GM19452 (cell line): Measurements from ENCODE around the gene NLRP6.

ENCODE experiments used
- ATAC-seq: cut with Tn5 transposase; IDR thresholded peaks from one replicate; pipeline ENCODE4 v1.9.1; 2021; ENCODE audit not compliant: unreplicated experiment

NLRP6 gene

DNA sequence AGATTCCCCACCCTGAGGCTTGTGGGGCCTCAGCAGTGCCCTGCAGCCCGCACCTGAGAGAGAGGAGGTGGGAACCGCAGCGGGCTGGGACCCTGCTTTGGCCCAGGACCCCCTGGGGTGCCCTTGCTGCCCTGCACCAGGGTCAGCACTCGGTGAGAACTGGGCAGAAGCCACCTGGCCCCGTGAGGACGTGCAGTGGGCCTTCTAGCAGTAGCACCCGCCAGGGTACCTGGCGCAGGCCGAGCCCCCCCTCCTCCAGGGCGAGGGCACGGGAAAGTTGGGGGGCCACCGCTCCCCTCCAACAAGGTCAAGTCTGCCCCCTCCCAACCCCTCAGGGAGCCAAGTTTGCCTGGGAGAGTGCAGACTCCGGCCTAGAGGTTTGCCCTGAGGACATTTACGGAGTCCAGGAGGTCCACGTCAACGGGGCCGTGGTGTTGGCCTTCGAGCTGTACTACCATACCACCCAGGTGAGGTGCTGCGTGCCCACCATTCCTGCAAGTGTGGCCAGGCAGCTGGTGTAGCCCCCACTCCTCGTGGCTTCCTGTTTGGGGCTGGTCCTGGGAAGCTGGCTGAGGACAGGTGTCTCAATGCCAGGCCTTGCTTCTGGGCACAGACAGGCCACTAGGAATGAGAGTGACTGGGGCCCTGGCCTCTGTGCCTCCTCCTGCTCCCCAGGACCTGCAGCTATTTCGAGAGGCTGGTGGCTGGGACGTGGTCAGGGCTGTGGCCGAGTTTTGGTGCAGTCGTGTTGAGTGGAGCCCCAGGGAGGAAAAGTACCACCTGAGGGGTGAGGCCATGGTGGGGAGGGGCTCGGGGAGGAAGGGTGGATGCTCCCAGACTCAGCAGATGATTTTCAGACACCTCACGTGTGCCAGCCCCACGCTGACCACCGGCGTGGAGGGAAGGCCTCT is 14.3 kb downstream of the NLRP6 start:
- no peak for ATAC-seq

DNA sequence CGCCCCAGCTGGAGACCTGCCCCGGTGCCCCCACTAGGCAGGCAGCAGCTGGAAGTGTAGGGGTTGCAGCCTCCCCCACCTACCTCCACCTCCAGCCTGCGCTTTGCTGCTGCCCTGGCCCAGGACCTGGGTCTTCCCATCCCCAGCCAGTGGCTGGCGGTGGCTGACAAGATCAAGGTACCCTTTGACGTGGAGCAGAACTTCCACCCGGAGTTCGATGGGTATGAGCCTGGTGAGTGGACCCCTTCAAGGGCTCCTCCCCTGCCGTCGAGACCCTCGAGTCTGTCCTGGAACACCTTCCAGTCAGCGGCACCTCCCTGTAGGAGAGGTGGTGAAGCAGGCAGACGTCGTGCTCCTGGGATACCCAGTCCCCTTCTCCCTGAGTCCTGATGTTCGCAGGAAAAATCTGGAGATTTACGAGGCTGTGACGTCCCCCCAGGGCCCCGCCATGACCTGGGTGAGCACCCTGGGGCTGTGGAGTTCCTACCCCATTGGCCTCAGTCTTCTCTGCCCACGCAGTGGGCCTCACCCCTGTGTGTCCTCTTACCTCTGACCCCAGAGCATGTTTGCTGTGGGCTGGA is 15.2 kb downstream of the NLRP6 start:
- ATAC-seq, result no peak

DNA sequence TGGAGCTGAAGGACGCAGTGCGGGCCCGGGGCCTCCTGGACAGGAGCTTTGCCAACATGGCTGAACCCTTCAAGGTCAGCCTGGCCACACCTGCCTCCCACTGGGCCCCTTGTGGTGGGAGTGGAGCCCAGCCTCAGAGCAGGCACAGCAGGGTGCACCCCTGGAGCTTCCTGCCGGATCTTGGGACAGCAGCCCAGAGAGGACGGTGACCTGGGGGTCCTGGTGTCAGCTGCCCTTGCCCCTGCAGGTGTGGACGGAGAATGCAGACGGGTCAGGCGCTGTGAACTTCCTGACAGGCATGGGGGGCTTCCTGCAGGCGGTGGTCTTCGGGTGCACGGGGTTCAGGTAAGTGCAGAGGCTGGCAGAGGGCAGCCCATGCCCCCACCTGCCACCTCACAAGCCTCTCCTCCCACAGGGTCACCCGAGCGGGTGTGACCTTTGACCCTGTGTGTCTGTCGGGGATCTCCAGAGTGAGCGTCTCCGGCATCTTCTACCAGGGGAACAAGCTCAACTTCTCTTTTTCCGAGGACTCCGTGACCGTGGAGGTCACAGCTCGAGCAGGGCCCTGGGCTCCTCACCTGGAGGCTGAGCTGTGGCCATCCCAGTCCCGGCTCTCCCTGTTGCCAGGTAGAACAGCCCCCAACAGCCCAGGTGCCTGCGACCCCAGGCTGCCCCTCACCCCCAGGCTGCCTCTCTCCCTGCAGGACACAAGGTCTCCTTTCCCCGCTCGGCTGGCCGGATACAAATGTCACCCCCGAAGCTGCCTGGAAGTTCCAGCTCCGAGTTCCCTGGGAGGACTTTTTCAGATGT is 15.8 kb downstream of the NLRP6 start:
- no peak for ATAC-seq

DNA sequence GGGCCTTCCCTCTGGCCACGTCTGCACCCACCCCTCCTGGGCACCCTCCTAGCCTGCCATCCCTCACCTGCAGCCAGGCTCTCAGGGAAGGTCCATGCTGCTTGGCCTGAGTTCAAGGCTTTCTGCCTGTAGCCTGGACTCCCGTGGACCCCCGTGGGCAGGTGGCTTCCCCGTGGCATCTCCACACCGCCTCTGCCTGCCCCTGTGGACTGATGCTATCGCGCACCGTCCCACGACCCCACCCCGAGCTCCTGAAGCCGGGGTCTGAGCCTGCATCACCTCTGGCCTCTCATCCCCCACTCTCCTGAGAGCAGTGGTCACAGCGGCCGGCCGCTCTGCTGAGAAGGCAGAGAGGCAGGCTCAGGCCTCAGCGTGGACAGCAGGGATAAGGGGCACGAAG is 16.6 kb downstream of the NLRP6 start:
- no peak for ATAC-seq

DNA sequence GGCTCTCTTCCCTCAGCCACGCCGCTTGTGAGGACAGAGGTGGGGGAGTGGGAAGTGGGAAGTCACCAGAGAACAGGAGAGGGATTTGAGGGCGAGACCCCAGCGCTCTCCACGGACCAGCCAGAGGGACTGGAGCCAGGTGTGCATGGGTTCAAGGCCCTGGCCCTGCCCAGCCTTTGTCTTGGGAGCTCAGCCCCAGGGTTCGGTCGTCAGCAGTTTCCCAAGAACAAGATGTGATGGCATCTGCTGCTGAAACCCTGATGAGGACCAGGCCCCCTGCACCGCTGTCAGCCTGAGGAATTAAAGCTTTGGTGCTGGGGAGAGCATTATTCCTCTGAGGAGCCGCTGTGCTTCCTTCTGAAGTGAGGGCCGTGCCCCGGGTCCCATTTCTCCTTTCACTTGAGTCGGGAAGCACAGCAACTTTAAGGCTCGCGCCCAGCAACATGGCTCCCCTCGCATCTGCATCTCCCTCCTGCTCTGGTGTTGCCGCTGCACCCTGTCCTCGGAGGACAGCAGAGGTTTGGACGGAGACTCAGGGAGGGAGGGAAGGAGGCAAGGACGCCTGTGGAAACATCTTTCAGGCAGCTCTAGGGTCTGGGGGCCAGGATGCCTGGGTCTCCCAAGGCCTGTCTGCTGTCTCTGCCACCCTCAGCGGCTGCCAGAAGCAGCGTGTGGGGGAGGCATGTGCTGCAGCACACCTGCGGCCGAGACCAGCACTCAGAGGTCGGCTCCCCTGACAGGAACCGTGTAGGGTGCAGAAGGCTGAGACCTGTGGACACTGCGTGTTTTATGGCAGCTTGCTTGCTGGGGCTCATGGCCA is 17.4 kb downstream of the NLRP6 start:
- no peak for ATAC-seq

DNA sequence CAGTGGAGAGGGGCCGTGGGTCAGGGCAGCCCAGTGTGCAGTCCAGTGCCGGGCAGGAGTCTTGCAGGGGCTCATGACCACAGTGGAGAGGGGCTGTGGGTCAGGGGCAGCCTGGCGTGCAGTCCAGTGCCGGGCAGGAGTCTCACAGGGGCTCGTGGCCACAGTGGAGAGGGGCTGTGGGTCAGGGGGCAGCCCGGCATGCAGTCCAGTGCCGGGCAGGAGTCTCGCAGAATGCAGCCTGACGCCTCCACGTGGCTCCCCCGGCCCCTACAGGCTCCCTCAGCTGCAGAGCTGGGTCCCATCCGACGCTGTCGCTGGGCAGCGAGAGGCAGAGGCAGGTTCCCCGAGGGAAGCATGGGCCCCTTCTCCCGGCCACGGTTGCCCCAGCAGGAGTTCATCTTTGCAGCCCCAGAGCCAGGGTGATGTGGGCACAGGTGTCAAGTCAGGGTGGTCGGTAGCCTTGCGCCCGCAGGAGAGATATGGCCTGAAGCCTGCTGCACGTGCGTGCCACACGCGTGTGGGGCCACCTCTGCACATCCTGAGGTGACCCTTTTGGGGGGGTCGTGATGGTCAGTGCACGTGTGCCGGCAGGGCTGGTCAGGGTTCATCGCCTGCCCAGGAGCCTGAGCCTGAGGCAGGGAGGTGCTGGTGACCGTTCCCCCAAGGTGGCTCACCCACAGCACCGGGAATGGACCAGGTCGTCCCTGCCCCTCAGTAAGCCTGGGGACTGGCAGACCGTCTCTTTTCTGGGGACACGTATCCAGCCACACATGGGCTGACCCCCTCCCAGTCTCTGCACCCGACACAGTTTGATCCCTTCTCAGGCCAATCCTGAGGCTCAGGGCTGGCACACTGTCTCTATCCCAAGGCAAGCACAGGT is 18.2 kb downstream of the NLRP6 start:
- no peak for ATAC-seq

DNA sequence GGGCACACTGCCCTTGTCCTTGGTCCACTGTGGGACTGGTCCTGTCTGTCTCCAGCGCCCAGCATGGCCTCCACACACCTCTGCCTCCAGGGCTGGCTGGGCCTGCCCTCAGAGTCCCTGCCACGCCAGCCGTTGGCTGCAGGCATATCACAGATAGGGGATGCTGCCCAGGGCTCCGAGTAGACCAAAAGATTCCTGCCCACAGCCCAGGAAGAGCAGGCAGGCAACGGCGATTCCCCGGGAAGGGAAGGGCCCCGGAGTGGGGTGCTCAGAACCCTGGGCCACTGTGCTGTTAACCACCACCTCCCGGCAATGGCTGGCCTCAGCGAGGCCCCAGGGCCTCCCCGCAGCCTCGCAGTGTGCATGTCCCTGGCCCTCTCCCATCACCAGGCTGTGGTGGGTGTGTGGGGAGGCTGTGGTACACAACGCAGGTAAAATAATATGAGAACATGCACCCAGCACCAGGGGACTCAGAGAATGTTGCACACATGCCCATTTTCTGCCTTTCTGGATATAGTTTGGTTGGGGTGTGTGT is 18.9 kb downstream of the NLRP6 start:
- no peak for ATAC-seq

DNA sequence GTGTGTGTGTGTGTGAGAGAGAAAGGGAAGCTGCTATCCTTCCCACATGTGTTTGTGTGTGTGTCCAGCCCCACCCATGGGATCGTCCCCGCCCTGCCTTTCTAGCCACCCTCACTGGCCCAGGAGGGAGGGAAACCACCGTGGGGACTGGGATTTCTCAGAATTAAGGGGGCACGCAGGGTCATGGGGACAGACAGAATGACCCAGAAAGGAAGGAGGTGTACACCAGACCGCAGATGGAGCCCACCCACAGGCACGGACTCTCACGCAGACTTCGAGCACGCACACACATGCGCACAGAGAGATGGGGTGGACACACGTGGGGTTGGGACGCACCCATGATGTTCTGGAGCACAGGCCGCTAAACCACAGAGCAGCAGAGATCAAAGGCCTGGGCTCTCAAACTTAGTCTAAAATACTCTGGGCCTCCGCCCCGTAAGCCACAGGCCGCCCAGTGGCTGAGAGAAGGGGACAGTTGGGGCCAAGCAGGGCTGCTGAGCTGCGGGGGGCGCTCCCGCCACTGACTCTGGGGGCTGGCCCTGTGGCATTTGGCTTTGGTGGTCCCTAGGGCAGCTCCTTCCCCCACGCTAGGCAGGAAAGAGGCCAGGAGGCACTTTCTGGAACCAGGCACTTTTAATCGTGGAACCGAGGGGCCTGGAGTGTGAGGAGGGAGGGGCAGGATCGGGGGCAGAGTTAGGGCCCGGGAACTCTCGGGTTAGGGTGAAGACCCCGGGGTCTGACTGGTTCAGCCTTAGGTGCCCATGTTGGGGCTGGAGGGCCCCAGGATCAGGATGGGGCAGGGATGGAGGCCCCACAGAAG is 19.6 kb downstream of the NLRP6 start:
- ATAC-seq, result no peak

DNA sequence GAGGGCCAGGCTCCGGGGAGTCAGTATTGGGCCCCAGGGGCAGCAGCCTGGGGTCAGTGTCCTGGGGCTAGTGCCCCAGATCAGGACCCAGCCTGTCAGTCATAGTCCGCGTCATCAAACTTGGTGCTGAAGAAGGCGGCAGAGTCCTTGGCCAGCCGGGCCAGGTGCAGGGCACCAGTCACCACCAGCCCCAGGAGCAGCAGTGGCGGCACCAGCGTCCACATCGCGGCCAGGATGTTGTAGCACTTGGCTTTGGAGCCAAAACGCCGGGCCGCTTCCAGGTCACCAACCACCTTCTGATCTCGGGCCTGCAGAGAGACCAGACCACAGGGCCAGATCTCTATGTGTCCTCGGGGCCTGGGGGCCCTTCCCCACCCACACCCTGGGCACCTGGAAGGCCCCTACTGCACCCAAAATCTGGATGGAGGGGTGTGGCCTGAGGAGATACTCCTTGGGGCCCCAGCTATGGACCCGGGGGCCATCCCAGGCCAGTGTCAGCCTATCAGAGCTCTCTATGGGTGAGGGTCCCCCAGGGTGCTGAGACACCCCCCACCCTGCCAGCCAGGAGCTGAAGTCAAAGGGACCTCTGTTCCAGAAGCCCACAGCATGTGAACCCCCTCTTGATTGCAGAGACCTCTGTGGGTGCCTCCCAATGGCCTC is 20.3 kb downstream of the NLRP6 start:
- ATAC-seq, result no peak

DNA sequence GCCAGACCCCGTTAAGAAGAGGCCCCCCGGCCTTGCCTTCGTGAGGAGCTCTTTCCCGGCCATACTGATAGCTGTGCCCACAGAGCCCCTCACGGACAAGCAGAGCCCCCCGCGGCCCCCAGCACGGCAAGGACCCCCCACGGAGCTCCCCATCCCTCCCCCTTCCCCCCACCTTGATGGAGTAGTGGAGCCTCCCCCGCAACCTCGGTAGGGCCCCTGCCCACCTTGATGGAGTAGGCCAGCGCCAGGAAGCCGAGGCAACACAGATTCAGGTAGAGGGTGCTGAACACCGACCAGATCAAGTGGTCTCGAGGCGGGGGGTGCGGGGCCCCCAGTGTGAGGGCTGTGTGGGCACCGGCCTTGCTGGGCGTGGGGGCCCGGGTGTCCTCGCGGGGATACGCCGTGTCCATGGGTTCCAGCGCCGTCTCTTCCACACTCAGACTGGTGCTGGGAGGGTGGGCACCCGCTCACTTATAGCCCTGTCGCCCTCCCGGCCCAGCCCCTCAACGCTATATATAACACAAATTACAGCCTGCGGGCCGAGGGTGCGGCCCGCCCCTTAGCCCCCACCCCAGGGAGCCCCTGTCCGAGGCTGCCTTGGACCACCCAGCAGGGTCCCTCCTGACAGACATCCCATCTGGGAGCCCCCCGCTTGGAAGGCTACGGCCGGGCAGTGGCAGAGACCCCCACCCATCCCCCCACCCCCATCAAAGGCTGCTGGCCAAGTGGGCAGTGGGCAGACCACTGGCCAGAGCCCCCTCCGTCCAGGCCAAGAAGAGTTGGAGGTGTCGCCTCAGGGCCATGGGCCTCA is 21.1 kb downstream of the NLRP6 start, which contains the start of gene IFITM5:
IFITM5 (minus strand) TSS at position 446 of the 811 bp plus-strand sequence; CDS start at position 410, 36 bp downstream.
- ATAC-seq, result no peak

DNA sequence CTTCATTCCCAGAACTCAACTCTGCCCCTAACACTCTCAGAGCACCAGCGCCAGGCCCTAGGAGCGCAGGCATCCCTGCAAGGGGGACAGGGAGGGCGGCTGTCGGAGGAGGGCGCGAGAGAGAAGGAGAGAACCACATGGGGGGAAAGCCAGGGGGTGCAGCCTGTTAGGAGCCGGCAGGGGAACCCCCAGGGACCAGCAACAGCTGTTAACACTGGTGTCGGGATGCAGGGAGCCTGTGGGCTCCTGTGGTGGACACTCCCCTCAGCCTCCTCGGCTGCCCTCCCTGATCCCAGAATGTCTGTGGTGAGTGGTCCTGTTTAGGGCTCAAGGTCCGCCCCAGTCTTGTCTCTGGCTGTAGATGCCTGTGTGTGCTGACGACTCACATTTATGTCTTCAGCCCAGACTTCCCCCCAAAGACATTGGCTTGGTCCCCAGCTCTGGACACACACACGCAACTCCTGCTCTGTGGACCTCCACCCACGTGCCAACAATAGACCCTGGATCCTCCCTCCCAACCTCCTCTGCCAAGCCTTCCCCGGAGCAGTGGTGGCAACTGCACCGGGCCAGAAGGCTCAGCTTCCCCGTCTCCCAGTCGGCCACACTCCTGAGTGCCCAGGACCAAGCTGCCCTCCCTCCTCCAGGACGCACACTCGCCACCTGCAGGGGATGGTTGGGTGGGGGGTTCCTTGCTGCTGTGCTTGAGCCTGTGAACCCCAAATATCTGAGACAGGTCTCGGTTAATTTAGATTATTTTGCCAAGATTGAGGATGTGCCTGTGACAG is 21.9 kb downstream of the NLRP6 start:
- no peak for ATAC-seq

DNA sequence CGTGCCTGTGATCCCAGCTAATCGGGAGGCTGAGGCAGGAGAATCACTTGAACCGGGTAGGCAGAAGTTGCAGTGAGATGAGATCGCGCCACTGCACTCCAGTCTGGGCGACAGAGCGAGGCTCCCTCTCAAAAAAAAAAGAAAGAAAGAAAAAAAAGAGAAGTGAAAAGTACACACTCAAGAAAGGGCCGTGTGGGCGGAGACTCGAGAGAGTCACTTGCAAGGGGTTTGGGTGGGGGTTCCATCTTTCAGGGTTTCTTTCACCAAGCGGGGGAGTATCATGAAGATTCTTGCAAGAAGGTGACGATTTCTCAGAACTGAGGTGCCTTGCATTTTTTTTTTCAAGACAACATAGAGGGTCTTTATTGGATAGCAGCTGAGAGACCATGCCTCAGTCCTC is 25.2 kb downstream of the NLRP6 start:
- ATAC-seq, result no peak

DNA sequence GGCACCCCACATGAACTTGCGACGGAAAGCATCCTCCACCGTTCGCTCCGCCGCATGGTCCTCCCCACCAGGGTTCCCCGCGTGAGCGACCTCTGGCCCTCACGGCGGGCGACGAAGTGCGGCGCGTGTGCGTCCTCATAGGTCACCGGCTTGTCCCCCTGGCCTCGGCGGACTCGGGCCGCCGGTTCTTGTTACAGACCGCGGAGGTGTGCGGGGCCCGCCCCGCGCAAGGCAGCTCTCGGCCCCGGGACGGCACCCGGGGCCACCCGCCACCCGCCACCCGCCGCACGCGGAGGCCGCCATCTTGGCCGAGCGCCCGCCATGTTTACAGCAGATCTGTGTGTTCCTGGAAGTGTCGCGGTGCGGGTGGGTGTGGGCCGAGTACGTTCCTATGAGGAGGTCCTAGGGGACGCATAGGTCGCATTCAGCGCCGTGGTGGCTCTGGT is 25.9 kb downstream of the NLRP6 start:
- ATAC-seq, result no peak

DNA sequence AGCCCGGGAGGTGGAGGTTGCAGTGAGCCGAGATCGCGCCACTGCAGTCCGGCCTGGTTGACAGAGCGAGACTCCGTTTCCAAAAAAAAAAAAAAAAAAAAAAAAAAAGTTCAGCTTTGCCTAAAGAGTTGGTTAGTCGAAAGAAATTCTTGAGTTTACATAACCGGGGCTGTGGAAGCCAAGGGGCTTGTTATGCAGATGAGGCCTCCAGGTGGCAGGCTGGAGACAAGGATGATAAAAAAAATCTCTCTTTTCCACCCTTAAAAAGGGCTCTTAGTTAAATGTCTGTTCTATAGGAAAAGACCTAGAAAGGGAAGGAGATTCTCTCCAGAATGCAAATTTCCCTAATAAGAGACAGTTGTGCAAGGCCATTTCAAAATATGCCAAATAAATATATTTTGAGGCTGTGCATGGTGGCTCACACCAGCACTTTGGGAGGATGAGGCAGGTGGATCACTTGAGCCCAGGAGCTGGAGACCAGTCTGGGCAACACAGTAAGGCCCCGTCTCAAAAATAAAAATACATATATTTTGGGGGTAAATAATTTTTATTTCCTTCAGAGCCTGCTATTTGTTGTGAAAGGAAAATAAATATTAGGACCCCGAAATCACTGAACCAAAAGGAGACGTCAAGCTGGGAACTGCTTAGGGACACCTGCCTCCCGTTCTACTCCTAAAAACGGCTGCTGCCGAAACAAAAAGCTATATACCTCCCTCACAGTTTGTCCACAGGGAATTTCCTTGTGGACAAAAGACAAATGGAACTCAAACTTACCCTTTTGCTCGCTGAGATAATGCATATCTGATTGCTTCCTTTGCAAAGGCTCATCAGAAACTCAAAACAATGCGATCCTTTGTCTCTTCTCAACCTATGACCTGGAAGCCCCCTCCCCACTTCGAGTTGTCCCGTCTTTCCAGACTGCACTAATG is 27.0 kb downstream of the NLRP6 start:
- ATAC-seq, result no peak

DNA sequence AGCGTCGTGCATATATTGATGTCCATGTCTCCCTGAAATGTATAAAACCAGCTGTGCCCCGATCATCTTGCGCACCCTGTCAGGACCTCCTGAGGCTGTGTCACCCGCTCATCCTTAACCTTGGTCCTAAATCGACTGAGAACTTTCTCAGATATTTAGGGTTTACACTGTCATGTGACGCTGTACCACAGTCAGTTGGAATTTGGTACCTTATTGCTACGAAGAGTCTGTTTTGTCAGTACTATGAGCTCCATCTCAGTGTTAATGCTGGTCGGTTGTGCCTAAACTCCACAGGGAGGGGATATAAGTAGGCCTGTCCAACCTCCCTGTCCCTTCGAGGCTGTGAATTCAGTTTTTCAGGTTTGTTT is 27.6 kb downstream of the NLRP6 start:
- ATAC-seq, result no peak
